DMS114 treated with DMSO at 0.1 percent for 48 hours (cell line): Measurements from ENCODE around the gene RTN4RL2.

Experiments used
- DNase-seq: peaks from one replicate; lab custom pipeline; 2025; ENCODE audit not compliant: unreplicated experiment; lab: John Stamatoyannopoulos, UW

Gene RTN4RL2

GRCh38 chr11:57461841-57462489 lies 1.6 kb downstream of the RTN4RL2 start:
- no peak for DNase-seq

- DNase-seq: no peak
Observed at GRCh38 chr11:57462597-57462996, 2.3 kb downstream of the RTN4RL2 start.

- no peak for DNase-seq
Observed at GRCh38 chr11:57463671-57464538, 3.6 kb downstream of the RTN4RL2 start.

- no peak for DNase-seq
Observed at GRCh38 chr11:57464539-57465181, 4.3 kb downstream of the RTN4RL2 start.

- DNase-seq: no peak
Observed at GRCh38 chr11:57466680-57467079, 6.4 kb downstream of the RTN4RL2 start.

GRCh38 chr11:57467508-57468157 lies 7.3 kb downstream of the RTN4RL2 start:
- DNase-seq: no peak

- no peak for DNase-seq
Observed at GRCh38 chr11:57468276-57468675, 7.9 kb downstream of the RTN4RL2 start.

- DNase-seq: no peak
Observed at GRCh38 chr11:57469268-57469667, 8.9 kb downstream of the RTN4RL2 start.

- DNase-seq: no peak
Observed at GRCh38 chr11:57471496-57471895, 11.2 kb downstream of the RTN4RL2 start.

GRCh38 chr11:57473285-57473841 lies 13.0 kb downstream of the RTN4RL2 start:
- DNase-seq: no peak

- DNase-seq: no peak
Observed at GRCh38 chr11:57474017-57474802, 13.9 kb downstream of the RTN4RL2 start.

GRCh38 chr11:57474803-57475115 lies 14.4 kb downstream of the RTN4RL2 start:
- no peak for DNase-seq

GRCh38 chr11:57475191-57475590 lies 14.9 kb downstream of the RTN4RL2 start:
- no peak for DNase-seq

- DNase-seq: no peak
Observed at GRCh38 chr11:57475671-57476046, 15.3 kb downstream of the RTN4RL2 start.

- no peak for DNase-seq
Observed at GRCh38 chr11:57476047-57476756, 15.9 kb downstream of the RTN4RL2 start.

GRCh38 chr11:57476757-57477506 lies 16.6 kb downstream of the RTN4RL2 start:
- no peak for DNase-seq

GRCh38 chr11:57477507-57478189 lies 17.3 kb downstream of the RTN4RL2 start:
- no peak for DNase-seq

- DNase-seq: no peak
Observed at GRCh38 chr11:57479021-57479663, 18.8 kb downstream of the RTN4RL2 start.
